Gastrocnemius medialis (tissue), 4 donors: ENCODE results near the gene PPP2R1A. TPM values are rescaled to one million over a fixed set of nuclear protein-coding genes. Genes with fewer than 3 reads are reported as not detected.
A peak's percentile ranks its signal among the peaks of the same experiment; 100 is the strongest.
"Not testable (repeated sequence)": the region's sequence is repeated elsewhere in the genome, so short reads cannot be mapped to it uniquely, and the experiment has no call there.

Source experiments
- ATAC-seq, 2 donors: fragments of 150-250 bp; one replicate each; pipeline ENCODE4 v1.9.1; 2016
- DNase-seq, 2 donors: peaks; one replicate each; pipeline ENCODE4 v3.0.0-alpha.2; 2019
- H3K27ac ChIP-seq, 4 donors: fragments of 200-600 bp; sonication (generic); 1 replicate in 1 of 4; 2 replicates in 3 of 4; pipeline ENCODE4 v1.5.1; 2016 to 2018; ENCODE audit warnings: mild to moderate bottlenecking in 2 of 4, moderate library complexity in 1 of 4
- H3K27me3 ChIP-seq, 3 donors: fragments of 200-600 bp; sonication (generic) in 2 of 3; 1 replicate in 1 of 3; 2 replicates in 2 of 3; pipeline versions ENCODE4 v1.5.1 to v1.6.0; 2016 to 2019; ENCODE audit warnings: mild to moderate bottlenecking in 1 of 3, moderate library complexity in 1 of 3
- H3K36me3 ChIP-seq, 2 donors: fragments of 200-600 bp; sonication (generic) in 1 of 2; one replicate each; pipeline ENCODE4 v1.5.1; 2017 to 2018
- H3K4me1 ChIP-seq, 2 donors: fragments of 200-600 bp; sonication (generic) in 1 of 2; one replicate each; pipeline ENCODE4 v1.5.1; 2016 to 2017; ENCODE audit warnings: mild to moderate bottlenecking in 2 of 2
- H3K4me3 ChIP-seq, 4 donors: fragments of 200-600 bp; sonication (generic) in 3 of 4; 1 replicate in 1 of 4; 2 replicates in 3 of 4; pipeline ENCODE4 v1.5.1; 2016 to 2019; ENCODE audit warnings: mild to moderate bottlenecking in 2 of 4
- H3K9me3 ChIP-seq, 3 donors: fragments of 200-600 bp; sonication (generic) in 2 of 3; 1 replicate in 1 of 3; 2 replicates in 2 of 3; pipeline ENCODE4 v1.5.1; 2016 to 2019
- POLR2A ChIP-seq, 2 donors: fragments of 450-650 bp; IDR thresholded peaks; one replicate each; pipeline ENCODE4 v1.6.1; 2017; ENCODE audit warnings: antibody characterized with exemption in 2 of 2, mild to moderate bottlenecking in 2 of 2, moderate library complexity in 2 of 2
- in situ Hi-C, 4 donors: fragments of 200-750 bp; cut with MboI; loops; one replicate each; pipeline versions ENCODE4 v1.15.0 to v1.8.0; 2017; ENCODE audit warnings: low sequenced_read_pairs in 4 of 4
- intact Hi-C: fragments of 100-400 bp; cut with DNase I; formaldehyde crosslinking; loops from one replicate; pipeline ENCODE4 v1.15.1; 2023; ENCODE audit warnings: low total_unique reads
- total RNA-seq, 4 donors: library from RNA; depleted of rRNA; stranded (reverse); fragments of >200 nt; gene quantifications; one replicate each; pipeline versions ENCODE4 v1.1.0 to v1.2.3, GENCODE V29; 2016
- TF ChIP-seq, protein P1 (sequence below), 5 experiments: fragments of 450-650 bp in 3 of 5; fragments of 200-600 bp in 2 of 5; sonication (generic) in 2 of 5; IDR thresholded peaks in 4 of 5; conservative IDR thresholded peaks in 1 of 5; 1 replicate in 4 of 5; 2 replicates in 1 of 5; pipeline ENCODE4 v1.5.1; 2016 to 2019; ENCODE audit warnings: antibody characterized with exemption in 5 of 5, mild to moderate bottlenecking in 3 of 5, moderate library complexity in 3 of 5

PPP2R1A gene
- total RNA-seq, 4 donors from 2014 or later: 263 to 302 (median 290) TPM

- Histone ChIP-seq H3K9me3 (no peaks in the 10 kb centered on the region), H3K27me3 (no peaks in the 10 kb centered on the region), H3K4me1 (no peaks in the 10 kb centered on the region), H3K36me3 (no peaks in the 10 kb centered on the region), H3K27ac (no peak overlapping the region), H3K4me3 (no peak overlapping the region)
- ATAC-seq (no peak), DNase-seq (no peak)
- in situ Hi-C loops (loop anchor here in 2 of 4 donors (25.0 kb wide), 1 partner anchor 479 kb away; the partner anchor contains the start of gene ZNF611 (in 2 of the 2)), intact Hi-C loops (no loop called here)
- TF ChIP-seq, protein P1, sequence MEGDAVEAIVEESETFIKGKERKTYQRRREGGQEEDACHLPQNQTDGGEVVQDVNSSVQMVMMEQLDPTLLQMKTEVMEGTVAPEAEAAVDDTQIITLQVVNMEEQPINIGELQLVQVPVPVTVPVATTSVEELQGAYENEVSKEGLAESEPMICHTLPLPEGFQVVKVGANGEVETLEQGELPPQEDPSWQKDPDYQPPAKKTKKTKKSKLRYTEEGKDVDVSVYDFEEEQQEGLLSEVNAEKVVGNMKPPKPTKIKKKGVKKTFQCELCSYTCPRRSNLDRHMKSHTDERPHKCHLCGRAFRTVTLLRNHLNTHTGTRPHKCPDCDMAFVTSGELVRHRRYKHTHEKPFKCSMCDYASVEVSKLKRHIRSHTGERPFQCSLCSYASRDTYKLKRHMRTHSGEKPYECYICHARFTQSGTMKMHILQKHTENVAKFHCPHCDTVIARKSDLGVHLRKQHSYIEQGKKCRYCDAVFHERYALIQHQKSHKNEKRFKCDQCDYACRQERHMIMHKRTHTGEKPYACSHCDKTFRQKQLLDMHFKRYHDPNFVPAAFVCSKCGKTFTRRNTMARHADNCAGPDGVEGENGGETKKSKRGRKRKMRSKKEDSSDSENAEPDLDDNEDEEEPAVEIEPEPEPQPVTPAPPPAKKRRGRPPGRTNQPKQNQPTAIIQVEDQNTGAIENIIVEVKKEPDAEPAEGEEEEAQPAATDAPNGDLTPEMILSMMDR (IDR thresholded peaks at IDR 0.05 in 4 of 5, conservative IDR thresholded peaks at IDR 0.05 in 1 of 5): no peak
- TF ChIP-seq POLR2A (IDR thresholded peaks at IDR 0.05): no peak
Observed at GRCh38 chr19:52258426-52258825, 68.6 kb downstream of the PPP2R1A start.

GRCh38 chr19:52265556-52265955 is 75.7 kb downstream of the PPP2R1A start:
- ATAC-seq, intact Hi-C loops: not testable (repeated sequence)
- in situ Hi-C loops: loop anchor here in 2 of 4 donors (25.0 kb wide), 1 partner anchor 472 kb away; the partner anchor contains the start of gene ZNF611 (in 2 of the 2)

GRCh38 chr19:52269338-52270261 is 79.7 kb downstream of the PPP2R1A start, which contains the start of gene ZNF766:
Gene ZNF766, plus strand, starts transcription at chr19:52269587. Its CDS starts 27 bp downstream, at chr19:52269614.
- intact Hi-C loops: loop anchor here (1.0 kb wide), 2 partner anchors 28 to 130 kb away; partner anchors contain the start of genes ZNF480 and ZNF616
- Histone ChIP-seq H3K36me3 (no peaks in the 10 kb centered on the region), H3K27ac (peak within 1 kb of the TSS; percentile 90 to 98 (median 94)), H3K4me1 (peaks cover 9 to 21% of the 10 kb centered on the region in 2 donors), H3K4me3 (peak within 1 kb of the TSS; percentile 68 to 97 (median 92)), H3K27me3 (no peaks in the 10 kb centered on the region), H3K9me3 (no peaks in the 10 kb centered on the region)
- ATAC-seq (peak; percentile 99), DNase-seq (peak; percentile 95 to 97)
- in situ Hi-C loops: loop anchor here in 2 of 4 donors (25.0 kb wide), 1 partner anchor 468 kb away; the partner anchor contains the start of gene ZNF611 (in 2 of the 2)
- TF ChIP-seq, protein P1 (IDR thresholded peaks at IDR 0.05 in 4 of 5, conservative IDR thresholded peaks at IDR 0.05 in 1 of 5): no peak
- peak; percentile 83 to 87 for TF ChIP-seq POLR2A (IDR thresholded peaks at IDR 0.05)

More at GRCh38 chr19:52265556-52265955, 75.7 kb downstream of the PPP2R1A start:
- H3K4me3 ChIP-seq, DNase-seq, H3K36me3 ChIP-seq, H3K27me3 ChIP-seq, H3K9me3 ChIP-seq, H3K27ac ChIP-seq: not testable (repeated sequence)
- H3K4me1 ChIP-seq: peaks cover 4 to 10% of the 10 kb centered on the region in 2 donors

- no peak for TF ChIP-seq POLR2A (IDR thresholded peaks at IDR 0.05)
- TF ChIP-seq, protein P1 (IDR thresholded peaks at IDR 0.05 in 4 of 5, conservative IDR thresholded peaks at IDR 0.05 in 1 of 5): no peak
- intact Hi-C loops (loop anchor here (1.0 kb wide), 1 partner anchor 27 kb away; the partner anchor contains the start of gene ZNF480), in situ Hi-C loops (loop anchor here in 2 of 4 donors (25.0 kb wide), 1 partner anchor 467 kb away; the partner anchor contains the start of gene ZNF611 (in 2 of the 2))
- ATAC-seq (peak in 1 of 2 donors; percentile 2), DNase-seq (no peak)
- Histone ChIP-seq H3K4me1 (peaks cover 9 to 21% of the 10 kb centered on the region in 2 donors), H3K36me3 (no peaks in the 10 kb centered on the region), H3K4me3 (peak overlapping the region; percentile 68 to 97 (median 92)), H3K27me3 (no peaks in the 10 kb centered on the region), H3K9me3 (no peaks in the 10 kb centered on the region), H3K27ac (peak overlapping the region; percentile 90 to 98 (median 94))
Observed at GRCh38 chr19:52270266-52270885, 80.5 kb downstream of the PPP2R1A start.
